Dermis lymphatic vessel endothelial cell (primary cell): ENCODE results near the gene GPR21. TPM values are rescaled to one million over a fixed set of nuclear protein-coding genes. Genes with fewer than 3 reads are reported as not detected.

Experiments used
- total RNA-seq: library from RNA; depleted of rRNA; stranded (reverse); fragments of >200 nt; gene quantifications from 2 replicates; pipeline ENCODE4 v1.2.1, GENCODE V29; 2014

Gene GPR21, protein sequence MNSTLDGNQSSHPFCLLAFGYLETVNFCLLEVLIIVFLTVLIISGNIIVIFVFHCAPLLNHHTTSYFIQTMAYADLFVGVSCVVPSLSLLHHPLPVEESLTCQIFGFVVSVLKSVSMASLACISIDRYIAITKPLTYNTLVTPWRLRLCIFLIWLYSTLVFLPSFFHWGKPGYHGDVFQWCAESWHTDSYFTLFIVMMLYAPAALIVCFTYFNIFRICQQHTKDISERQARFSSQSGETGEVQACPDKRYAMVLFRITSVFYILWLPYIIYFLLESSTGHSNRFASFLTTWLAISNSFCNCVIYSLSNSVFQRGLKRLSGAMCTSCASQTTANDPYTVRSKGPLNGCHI
- total RNA-seq: 0.65 and 0.95 TPM in 2 replicates

DNA sequence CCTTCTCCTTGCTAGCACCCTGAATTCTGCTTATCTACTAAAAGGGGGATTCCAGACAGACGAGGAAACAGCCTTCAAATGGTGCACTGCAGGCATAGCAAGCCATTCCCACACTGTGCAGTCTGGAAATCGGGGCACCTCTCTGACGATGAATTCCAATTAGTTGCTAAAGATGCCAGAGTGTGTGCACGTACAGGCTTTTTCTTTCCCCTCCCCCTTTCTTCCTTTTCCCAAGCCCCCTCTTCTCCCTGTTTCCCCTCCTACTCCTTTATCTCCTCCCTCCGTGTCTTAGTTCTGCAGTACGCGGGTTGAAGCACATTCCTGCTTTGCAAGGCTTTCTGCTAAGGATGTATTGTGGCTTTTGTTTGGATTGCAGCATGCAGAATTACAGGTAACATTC lies at the start of gene GPR21:
Gene GPR21, plus strand, starts transcription at position 316 of the 400 bp plus-strand sequence. CDS start 900 bp downstream, outside the sequence.

Other genes with a start within 250 kb of the GPR21 start
- not detected in 2 replicates for gene OR5C1, start 244.7 kb upstream of the GPR21 start, total RNA-seq
- not detected in 2 replicates for gene OR1K1, start 233.5 kb upstream of the GPR21 start, total RNA-seq
- 120 and 138 TPM in 2 replicates for gene PDCL, start 205.1 kb upstream of the GPR21 start, total RNA-seq
- gene RC3H2, start 128.3 kb upstream of the GPR21 start, total RNA-seq: 99.0 and 103 TPM in 2 replicates
- gene ZBTB6, start 120.3 kb upstream of the GPR21 start, total RNA-seq: 15.0 and 16.7 TPM in 2 replicates
- gene ZBTB26, start 102.2 kb upstream of the GPR21 start, total RNA-seq: 2.9 and 4.1 TPM in 2 replicates
- 53.7 and 64.0 TPM in 2 replicates for gene RABGAP1, start 92.6 kb upstream of the GPR21 start, total RNA-seq
- gene STRBP, start 234.9 kb downstream of the GPR21 start, total RNA-seq: 9.9 and 13.0 TPM in 2 replicates